Mammary epithelial cell (primary cell): ENCODE data around the gene LRP5.

ENCODE experiments used
- CTCF ChIP-seq, 2 donors: IDR thresholded peaks in 1 of 2; conservative IDR thresholded peaks in 1 of 2; 2 replicates each; pipeline ENCODE4 v1.5.1; 2011 to 2012; ENCODE audit warnings: inconsistent platforms in 2 of 2, low read length in 2 of 2, mild to moderate bottlenecking in 2 of 2, control low read depth in 1 of 2, low read depth in 1 of 2; ENCODE audit not compliant: insufficient read depth in 1 of 2; ENCODE audit errors: extremely low read depth in 1 of 2
- EZH2 ChIP-seq: IDR thresholded peaks from 2 replicates; pipeline ENCODE4 v1.6.1; 2012; ENCODE audit warnings: low read length, inconsistent platforms, borderline replicate concordance

DNA sequence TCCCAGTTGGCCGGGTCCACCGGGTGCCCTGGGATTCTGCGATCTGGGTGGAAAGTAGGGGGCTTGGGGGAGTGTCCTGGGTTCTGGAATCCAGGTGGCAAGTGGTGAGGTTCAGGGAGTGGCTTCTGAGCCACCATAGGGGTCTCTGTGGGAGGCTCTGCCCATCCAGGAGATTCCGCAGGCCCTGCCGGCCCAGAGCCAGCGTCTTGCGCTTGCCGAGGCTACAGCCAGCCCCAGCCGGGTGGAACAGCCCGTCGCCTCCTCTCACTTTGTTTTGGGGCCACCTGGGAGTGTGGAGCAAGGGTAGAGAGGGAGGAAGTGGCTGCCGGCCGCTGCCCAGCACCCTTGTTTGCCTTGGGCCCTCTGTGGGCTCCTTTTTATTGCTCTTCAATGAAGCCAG lies 87.5 kb downstream of the LRP5 start:
- TF ChIP-seq CTCF (conservative IDR thresholded peaks at IDR 0.05 in 1 of 2, IDR thresholded peaks at IDR 0.05 in 1 of 2; ENCODE audit: extremely low read depth in 1 of 2, insufficient read depth in 1 of 2, low read depth in 1 of 2, low read length in 2 of 2) = no peak
- no peak for TF ChIP-seq EZH2
